Activated CD4-positive, alpha-beta memory T cell treated with anti-CD3 and anti-CD28 coated beads for 36 hours (primary cell): ENCODE data around the gene KCNN4. TPM values are rescaled to one million over a fixed set of nuclear protein-coding genes. Genes with fewer than 3 reads are reported as not detected.
"Not testable (repeated sequence)": the region's sequence is repeated elsewhere in the genome, so short reads cannot be mapped to it uniquely, and the experiment has no call there.

Experiments
- CTCF ChIA-PET: fragments of 350-600 bp; sonication (Branson Sonifier 250); formaldehyde crosslinking; loops from one replicate; lab custom pipeline; 2021; ENCODE audit warnings: antibody characterized with exemption, inconsistent platforms; lab: Charles Lee
- POLR2A ChIA-PET: fragments of 350-600 bp; sonication (Branson Sonifier 250); formaldehyde crosslinking; loops from one replicate; lab custom pipeline; 2021; ENCODE audit warnings: antibody characterized with exemption; lab: Charles Lee
- DNase-seq: peaks from one replicate; pipeline ENCODE4 v3.0.0-alpha.2; 2020
- H3K27ac Mint-ChIP-seq: one replicate; pipeline ENCODE4 v1.8.0; 2021; ENCODE audit warnings: mixed read lengths
- H3K27me3 Mint-ChIP-seq: one replicate; pipeline ENCODE4 v1.8.0; 2021; ENCODE audit warnings: mixed read lengths
- H3K36me3 Mint-ChIP-seq: one replicate; pipeline ENCODE4 v1.8.0; 2021; ENCODE audit warnings: mixed read lengths
- H3K4me1 Mint-ChIP-seq: one replicate; pipeline ENCODE4 v1.8.0; 2021; ENCODE audit warnings: low read depth, mixed read lengths
- H3K4me3 Mint-ChIP-seq: one replicate; pipeline ENCODE4 v1.8.0; 2021; ENCODE audit warnings: mild to moderate bottlenecking, mixed read lengths
- H3K9me3 Mint-ChIP-seq: one replicate; pipeline ENCODE4 v1.8.0; 2021; ENCODE audit warnings: mixed read lengths
- intact Hi-C: fragments of 100-400 bp; cut with micrococcal nuclease; formaldehyde crosslinking; loops from one replicate; pipeline ENCODE4 v1.15.1; 2023
- total RNA-seq, 2 experiments: library from RNA; stranded (reverse); gene quantifications; one replicate each; pipeline ENCODE4 v1.2.3, GENCODE V29; 2021

KCNN4 gene
- total RNA-seq, 2 experiments from 2014 or later = 120 to 130 TPM

DNA sequence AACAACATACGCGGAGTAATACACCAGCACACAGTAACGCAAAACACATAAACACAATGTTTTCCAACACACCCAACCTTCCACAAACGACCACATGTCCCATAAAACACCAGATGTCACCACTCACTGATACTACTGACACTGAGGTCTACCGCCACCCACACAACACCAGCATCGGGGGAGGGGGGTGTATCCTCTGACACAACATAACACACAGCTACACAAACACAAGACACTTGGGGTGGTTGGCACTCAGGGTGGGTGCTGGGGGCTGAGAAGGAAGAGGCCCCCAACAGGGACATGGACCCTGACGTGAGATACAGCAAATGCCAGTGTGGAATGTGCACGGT, 1.5 kb upstream of the KCNN4 start:
- H3K27me3 Mint-ChIP-seq = no peaks in the 10 kb centered on the region
- H3K27ac Mint-ChIP-seq = peak overlapping the region; percentile 92
- H3K36me3 Mint-ChIP-seq = peaks cover 23% of the 10 kb centered on the region
- peaks cover 53% of the 10 kb centered on the region for H3K4me1 Mint-ChIP-seq
- ChIA-PET CTCF (interaction anchor here (1.1 to 8.3 kb wide), 4 partner anchors 16 to 36 kb away, joined by 3 to 175 read pairs (median 18); no protein-coding TSS in a partner anchor), POLR2A (interaction anchor here (1.2 to 7.1 kb wide), 5 partner anchors 15 to 114 kb away, joined by 3 to 127 read pairs (median 14); partner anchors contain the start of gene SMG9)
- H3K4me3 Mint-ChIP-seq = peak overlapping the region; percentile 33
- H3K9me3 Mint-ChIP-seq = no peaks in the 10 kb centered on the region
- intact Hi-C loops = loop anchor here (10.0 kb wide), 1 partner anchor 317 kb away; the partner anchor contains the start of gene LYPD3
- DNase-seq = no peak

GRCh38 chr19:43781630-43782310, 997 bp upstream of the KCNN4 start:
- intact Hi-C loops = loop anchor here (1.0 to 10.0 kb wide), 5 partner anchors 16 to 317 kb away; partner anchors contain the start of genes LYPD3 and SMG9
- H3K9me3 Mint-ChIP-seq = no peaks in the 10 kb centered on the region
- H3K36me3 Mint-ChIP-seq = peaks cover 27% of the 10 kb centered on the region
- H3K27me3 Mint-ChIP-seq = no peaks in the 10 kb centered on the region
- peak; percentile 77 for DNase-seq
- H3K4me1 Mint-ChIP-seq = peaks cover 58% of the 10 kb centered on the region
- peak overlapping the region; percentile 92 for H3K27ac Mint-ChIP-seq
- H3K4me3 Mint-ChIP-seq = peak overlapping the region; percentile 80
- CTCF ChIA-PET = interaction anchor here (1.1 to 8.3 kb wide), 4 partner anchors 16 to 36 kb away, joined by 3 to 175 read pairs (median 18); no protein-coding TSS in a partner anchor
- POLR2A ChIA-PET = interaction anchor here (0.5 to 7.1 kb wide), 6 partner anchors 15 to 376 kb away, joined by 3 to 127 read pairs (median 12); partner anchors contain the start of gene SMG9

GRCh38 chr19:43779820-43780219, 953 bp downstream of the KCNN4 start:
- H3K9me3 Mint-ChIP-seq = no peaks in the 10 kb centered on the region
- peak overlapping the region; percentile 80 for H3K4me3 Mint-ChIP-seq
- H3K27me3 Mint-ChIP-seq = no peaks in the 10 kb centered on the region
- H3K4me1 Mint-ChIP-seq = peaks cover 70% of the 10 kb centered on the region
- peaks cover 42% of the 10 kb centered on the region for H3K36me3 Mint-ChIP-seq
- DNase-seq = peak; percentile 38
- peak overlapping the region; percentile 92 for H3K27ac Mint-ChIP-seq
- POLR2A ChIA-PET = interaction anchor here (0.6 to 7.1 kb wide), 5 partner anchors 13 to 111 kb away, joined by 6 to 127 read pairs (median 14); partner anchors contain the start of gene SMG9
- intact Hi-C loops = loop anchor here (10.0 kb wide), 1 partner anchor 315 kb away; the partner anchor contains the start of gene LYPD3
- CTCF ChIA-PET = interaction anchor here (0.7 to 8.3 kb wide), 5 partner anchors 14 to 111 kb away, joined by 3 to 175 read pairs (median 9); no protein-coding TSS in a partner anchor

- DNase-seq = no peak
- Mint-ChIP-seq H3K27ac (peak overlapping the region; percentile 92), H3K4me1 (peaks cover 64% of the 10 kb centered on the region), H3K36me3 (peaks cover 45% of the 10 kb centered on the region), H3K4me3 (peak overlapping the region; percentile 80), H3K9me3 (no peaks in the 10 kb centered on the region), H3K27me3 (no peaks in the 10 kb centered on the region)
- intact Hi-C loops = no loop called here
- CTCF ChIA-PET = interaction anchor here (0.9 to 8.3 kb wide), 6 partner anchors 13 to 111 kb away, joined by 3 to 175 read pairs (median 8); no protein-coding TSS in a partner anchor
- POLR2A ChIA-PET = interaction anchor here (0.6 to 7.1 kb wide), 3 partner anchors 12 to 33 kb away, joined by 6 to 127 read pairs (median 82); partner anchors contain the start of gene SMG9
These were observed 1.5 kb downstream of the KCNN4 start for GRCh38 chr19:43779147-43779819.

DNA sequence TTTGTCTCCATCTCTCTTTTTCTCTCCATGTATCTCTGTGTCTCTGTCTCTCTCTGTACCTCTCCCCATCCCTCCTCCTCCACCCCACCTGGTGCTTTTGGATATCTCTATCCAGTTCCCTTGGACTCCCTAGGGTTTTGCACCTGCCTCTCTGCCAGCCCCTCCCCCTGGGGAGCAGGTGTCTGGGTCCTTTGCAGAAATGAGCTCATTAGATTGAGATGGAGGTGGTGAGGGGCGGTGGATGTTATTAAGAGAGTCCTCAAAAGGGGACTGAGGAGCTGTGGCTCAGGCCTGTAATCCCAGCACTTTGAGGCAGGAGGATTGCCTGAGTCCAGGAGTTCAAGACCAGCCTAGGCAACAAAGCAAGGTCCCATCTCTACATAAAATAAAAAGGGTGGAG, 2.1 kb downstream of the KCNN4 start:
- Mint-ChIP-seq H3K4me3 (peak overlapping the region; percentile 80), H3K27me3 (no peaks in the 10 kb centered on the region), H3K4me1 (peaks cover 61% of the 10 kb centered on the region), H3K27ac (peak overlapping the region; percentile 92), H3K36me3 (peaks cover 48% of the 10 kb centered on the region), H3K9me3 (no peaks in the 10 kb centered on the region)
- ChIA-PET CTCF (interaction anchor here (0.9 to 8.3 kb wide), 6 partner anchors 13 to 110 kb away, joined by 3 to 175 read pairs (median 8); no protein-coding TSS in a partner anchor), POLR2A (interaction anchor here (7.0 to 7.1 kb wide), 2 partner anchors 11 to 25 kb away, joined by 82 to 127 read pairs; partner anchors contain the start of gene SMG9)
- no peak for DNase-seq
- intact Hi-C loops = no loop called here

GRCh38 chr19:43777163-43777695, 3.5 kb downstream of the KCNN4 start:
- intact Hi-C loops = loop anchor here (1.0 to 2.0 kb wide), 3 partner anchors 12 to 108 kb away; partner anchors contain the start of gene SMG9
- CTCF ChIA-PET = interaction anchor here (0.8 to 8.3 kb wide), 8 partner anchors 8 to 108 kb away, joined by 3 to 175 read pairs (median 4); no protein-coding TSS in a partner anchor
- peak; percentile 62 for DNase-seq

GRCh38 chr19:43776286-43776685, 4.5 kb downstream of the KCNN4 start:
- Mint-ChIP-seq H3K9me3 (no peaks in the 10 kb centered on the region), H3K4me3 (peak overlapping the region; percentile 80), H3K36me3 (peaks cover 66% of the 10 kb centered on the region), H3K27ac (peak overlapping the region; percentile 92), H3K4me1 (peaks cover 48% of the 10 kb centered on the region), H3K27me3 (no peaks in the 10 kb centered on the region)
- peak; percentile 90 for DNase-seq
- CTCF ChIA-PET = interaction anchor here (0.6 to 8.3 kb wide), 7 partner anchors 9 to 436 kb away, joined by 3 to 175 read pairs (median 3); no protein-coding TSS in a partner anchor
- POLR2A ChIA-PET = interaction anchor here (0.5 to 7.1 kb wide), 3 partner anchors 9 to 38 kb away, joined by 4 to 127 read pairs (median 82); partner anchors contain the start of gene SMG9
- intact Hi-C loops = loop anchor here (2.0 kb wide), 1 partner anchor 107 kb away; no protein-coding TSS in a partner anchor

More at GRCh38 chr19:43777163-43777695, 3.5 kb downstream of the KCNN4 start:
- peak overlapping the region; percentile 92 for H3K27ac Mint-ChIP-seq
- peaks cover 61% of the 10 kb centered on the region for H3K36me3 Mint-ChIP-seq
- POLR2A ChIA-PET = interaction anchor here (0.6 to 7.1 kb wide), 6 partner anchors 10 to 129 kb away, joined by 3 to 127 read pairs (median 5); partner anchors contain the start of gene SMG9
- H3K27me3 Mint-ChIP-seq = no peaks in the 10 kb centered on the region
- H3K4me1 Mint-ChIP-seq = peaks cover 57% of the 10 kb centered on the region
- H3K4me3 Mint-ChIP-seq = peak overlapping the region; percentile 80
- no peaks in the 10 kb centered on the region for H3K9me3 Mint-ChIP-seq

DNA sequence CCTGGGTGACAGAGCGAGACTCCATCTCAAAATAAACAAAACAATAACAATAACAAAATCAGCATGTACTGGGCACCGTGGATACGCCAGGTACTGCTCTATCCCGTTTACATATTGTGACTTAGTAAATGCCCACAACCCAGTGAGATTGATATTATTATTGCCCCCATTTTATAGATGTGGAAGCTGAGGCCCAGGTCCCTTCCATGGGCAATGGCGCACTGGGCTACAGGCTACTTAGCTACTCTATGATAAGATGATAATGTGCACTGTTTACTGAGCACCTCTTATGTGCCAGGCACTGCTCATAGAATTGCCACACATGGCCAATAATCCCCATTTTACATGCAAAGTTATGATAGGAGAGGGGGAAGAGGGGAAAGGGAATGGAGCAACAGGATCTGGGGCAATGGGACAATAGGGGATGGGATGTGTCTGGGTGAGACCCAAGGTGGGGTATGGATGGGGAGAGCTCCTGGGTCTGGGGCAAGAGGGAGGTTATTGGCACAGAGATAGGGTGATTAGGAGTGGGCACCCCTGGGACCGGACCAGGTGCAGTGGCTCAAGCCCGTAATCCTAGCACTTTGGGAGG, 5.4 kb downstream of the KCNN4 start:
- Mint-ChIP-seq H3K36me3 (peaks cover 74% of the 10 kb centered on the region), H3K4me1 (peaks cover 46% of the 10 kb centered on the region), H3K27ac (peak overlapping the region; percentile 92), H3K4me3 (no peak overlapping the region), H3K9me3 (no peaks in the 10 kb centered on the region), H3K27me3 (no peaks in the 10 kb centered on the region)
- no peak for DNase-seq
- ChIA-PET CTCF (interaction anchor here (1.3 to 8.3 kb wide), 3 partner anchors 10 to 220 kb away, joined by 3 to 175 read pairs (median 3); no protein-coding TSS in a partner anchor), POLR2A (interaction anchor here (7.0 to 7.1 kb wide), 2 partner anchors 8 to 22 kb away, joined by 82 to 127 read pairs; partner anchors contain the start of gene SMG9)
- intact Hi-C loops = no loop called here

GRCh38 chr19:43774940-43775258, 5.9 kb downstream of the KCNN4 start:
- CTCF ChIA-PET = interaction anchor here (1.6 to 8.3 kb wide), 2 partner anchors 9 to 29 kb away, joined by 3 to 175 read pairs; no protein-coding TSS in a partner anchor
- H3K27ac Mint-ChIP-seq, H3K27me3 Mint-ChIP-seq, DNase-seq, intact Hi-C loops, H3K9me3 Mint-ChIP-seq, POLR2A ChIA-PET, H3K4me3 Mint-ChIP-seq: not testable (repeated sequence)
- H3K4me1 Mint-ChIP-seq = peaks cover 50% of the 10 kb centered on the region
- H3K36me3 Mint-ChIP-seq = peaks cover 76% of the 10 kb centered on the region

DNA sequence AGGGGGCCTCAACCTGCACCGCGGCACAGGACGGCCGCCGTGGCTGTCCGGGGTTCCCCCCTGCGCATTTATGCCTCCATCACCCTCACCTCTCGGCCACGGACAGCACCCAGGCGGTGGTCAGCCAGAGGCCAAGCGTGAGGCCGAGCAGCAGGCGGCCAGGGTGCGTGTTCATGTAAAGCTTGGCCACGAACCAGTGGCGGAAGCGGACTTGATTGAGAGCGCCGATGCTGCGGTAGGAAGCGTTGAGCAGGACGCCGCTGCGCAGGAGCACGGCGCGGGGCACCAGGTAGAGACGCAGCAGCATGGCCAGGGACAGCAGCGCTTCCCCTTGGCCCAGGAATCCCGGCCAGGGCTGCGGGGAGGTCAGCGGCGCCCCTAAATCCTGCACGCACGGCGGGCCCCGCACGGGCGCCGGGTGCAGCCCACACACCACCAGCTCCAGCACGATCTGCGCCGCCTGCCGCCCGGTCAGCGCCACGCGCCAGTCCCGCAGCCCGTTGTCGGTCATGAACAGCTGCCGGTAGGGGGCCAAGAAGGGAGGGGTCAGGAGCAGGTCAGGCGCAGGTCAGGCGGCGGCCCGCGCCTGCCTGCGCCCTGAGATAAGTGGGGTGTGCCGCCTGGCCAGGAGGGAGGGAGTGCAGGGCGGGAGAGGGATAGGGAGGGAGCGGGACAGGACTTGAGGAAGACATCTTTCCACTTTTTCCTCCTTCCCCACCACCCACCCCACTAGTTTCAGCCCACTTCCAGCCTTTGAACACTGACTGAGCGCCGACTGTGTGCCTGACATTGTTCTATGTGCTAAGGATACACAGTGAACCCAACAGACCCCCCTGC, 6.5 kb downstream of the KCNN4 start:
- POLR2A ChIA-PET = no interaction called here
- Mint-ChIP-seq H3K4me3 (no peak overlapping the region), H3K4me1 (peaks cover 55% of the 10 kb centered on the region), H3K36me3 (peaks cover 76% of the 10 kb centered on the region), H3K9me3 (no peaks in the 10 kb centered on the region), H3K27me3 (no peaks in the 10 kb centered on the region), H3K27ac (no peak overlapping the region)
- intact Hi-C loops = no loop called here
- CTCF ChIA-PET = interaction anchor here (8.3 kb wide), 1 partner anchor 9 kb away, joined by 175 read pairs; no protein-coding TSS in a partner anchor
- no peak for DNase-seq
